IMR-90 (cell line): ENCODE measurements around the gene BSDC1. TPM values are rescaled to one million over a fixed set of nuclear protein-coding genes. Genes with fewer than 3 reads are reported as not detected.

Experiments
- ATAC-seq: fragments of 200-7000 bp; cut with Tn5 transposase; 2 replicates; pipeline ENCODE4 v1.9.1; 2020; ENCODE audit warnings: low read depth, mild to moderate bottlenecking, moderate library complexity
- BruUV-seq: library from RNA; stranded (reverse); fragments of 400-500 nt; replicated peaks from 2 replicates; lab custom pipeline; 2021; lab: Mats Ljungman, UMichigan
- CTCF ChIA-PET: fragments of 300-600 bp; formaldehyde crosslinking; extraction: SDS; loops from one replicate; lab custom pipeline; 2021; ENCODE audit warnings: antibody characterized with exemption; lab: Yijun Ruan, JAX
- POLR2A ChIA-PET: fragments of 300-600 bp; sonication (Branson Sonifier 250); formaldehyde crosslinking; loops from one replicate; lab custom pipeline; 2022; ENCODE audit warnings: antibody characterized with exemption; ENCODE audit not compliant: unreplicated experiment; lab: Charles Lee
- DNase-seq: peaks from one replicate; pipeline ENCODE4 v3.0.0; 2013
- H2AFZ ChIP-seq: replicated peaks from 2 replicates; pipeline ENCODE3; 2013; ENCODE audit warnings: low read length, mild to moderate bottlenecking; ENCODE audit not compliant: poor library complexity
- H2AK5ac ChIP-seq: 2 replicates; pipeline ENCODE4 v1.6.1; 2013; ENCODE audit warnings: low read depth, low read length, inconsistent platforms
- H2AK9ac ChIP-seq: replicated peaks from 2 replicates; pipeline ENCODE3; 2013; ENCODE audit warnings: mild to moderate bottlenecking, low read depth, low read length, moderate library complexity; ENCODE audit not compliant: poor library complexity
- H2BK120ac ChIP-seq: 2 replicates; pipeline ENCODE4 v1.6.1; 2013; ENCODE audit warnings: low read depth, low read length, inconsistent platforms
- H2BK15ac ChIP-seq: 3 replicates; pipeline ENCODE4 v1.6.1; 2013; ENCODE audit warnings: low read depth, low read length, inconsistent platforms
- H2BK20ac ChIP-seq: 2 replicates; pipeline ENCODE4 v1.6.1; 2013; ENCODE audit warnings: low read depth, mild to moderate bottlenecking, inconsistent platforms, low read length, moderate library complexity
- H2BK5ac ChIP-seq: 2 replicates; pipeline ENCODE4 v1.6.1; 2013; ENCODE audit warnings: mild to moderate bottlenecking, low read depth, low read length, inconsistent platforms; ENCODE audit not compliant: poor library complexity, severe bottlenecking
- H3K14ac ChIP-seq: replicated peaks from 2 replicates; pipeline ENCODE4 v1.6.1; 2013; ENCODE audit warnings: low read depth, low read length, inconsistent platforms
- H3K18ac ChIP-seq: 2 replicates; pipeline ENCODE4 v1.6.1; 2013; ENCODE audit warnings: low read depth, low read length, control low read depth
- H3K23ac ChIP-seq: 2 replicates; pipeline ENCODE4 v1.6.1; 2013; ENCODE audit warnings: low read depth, low read length, inconsistent platforms
- H3K27ac ChIP-seq: 2 replicates; pipeline ENCODE4 v1.5.1; 2013; ENCODE audit warnings: mild to moderate bottlenecking, control low read depth, low read length; ENCODE audit not compliant: insufficient read depth
- H3K27me3 ChIP-seq: 2 replicates; pipeline ENCODE4 v1.6.1; 2013; ENCODE audit warnings: low read length; ENCODE audit not compliant: control insufficient read depth, insufficient read depth
- H3K36me3 ChIP-seq: 2 replicates; pipeline ENCODE4 v1.6.1; 2013; ENCODE audit warnings: low read length, mixed read lengths; ENCODE audit not compliant: control insufficient read depth, insufficient read depth
- H3K4ac ChIP-seq: 2 replicates; pipeline ENCODE4 v1.6.1; 2013; ENCODE audit warnings: low read depth, low read length, inconsistent platforms
- H3K4me1 ChIP-seq: 2 replicates; pipeline ENCODE4 v1.6.1; 2013; ENCODE audit warnings: low read length, mixed read lengths; ENCODE audit not compliant: control insufficient read depth, insufficient read depth
- H3K4me2 ChIP-seq: 2 replicates; pipeline ENCODE4 v1.6.1; 2013; ENCODE audit warnings: low read depth, mild to moderate bottlenecking, control low read depth, low read length, moderate library complexity
- H3K4me3 ChIP-seq: 2 replicates; pipeline ENCODE4 v1.5.1; 2013; ENCODE audit warnings: low read depth, mild to moderate bottlenecking, control low read depth, low read length, moderate library complexity; ENCODE audit not compliant: insufficient read depth
- H3K56ac ChIP-seq: 2 replicates; pipeline ENCODE4 v1.6.1; 2013; ENCODE audit warnings: low read length, inconsistent platforms; ENCODE audit not compliant: insufficient read depth; ENCODE audit errors: extremely low read depth
- H3K79me1 ChIP-seq, 2 experiments: 2 replicates each; pipeline ENCODE4 v1.6.1; 2013; ENCODE audit warnings: low read length in 2 of 2, inconsistent platforms in 1 of 2, low read depth in 1 of 2
- H3K9ac ChIP-seq: 2 replicates; pipeline ENCODE4 v1.6.1; 2013; ENCODE audit warnings: low read depth, low read length, control low read depth
- H3K9me1 ChIP-seq: 2 replicates; pipeline ENCODE4 v1.6.1; 2013; ENCODE audit warnings: low read length, inconsistent platforms; ENCODE audit not compliant: insufficient read depth
- H3K9me3 ChIP-seq: 2 replicates; pipeline ENCODE4 v1.6.1; 2013; ENCODE audit warnings: low read length; ENCODE audit not compliant: control insufficient read depth, insufficient read depth
- H4K20me1 ChIP-seq: 2 replicates; pipeline ENCODE4 v1.6.1; 2013; ENCODE audit warnings: low read length, inconsistent platforms; ENCODE audit not compliant: insufficient read depth
- H4K5ac ChIP-seq: 2 replicates; pipeline ENCODE4 v1.6.1; 2013; ENCODE audit warnings: mild to moderate bottlenecking, low read depth, low read length, control low read depth
- H4K8ac ChIP-seq, 2 experiments: 2 replicates each; pipeline ENCODE4 v1.6.1; 2013; ENCODE audit warnings: low read depth in 2 of 2, low read length in 2 of 2, control low read depth in 1 of 2, inconsistent platforms in 1 of 2
- H4K91ac ChIP-seq: 2 replicates; pipeline ENCODE4 v1.6.1; 2013; ENCODE audit warnings: low read depth, low read length, inconsistent platforms; ENCODE audit not compliant: insufficient read depth
- RAD21 ChIP-seq: IDR thresholded peaks from 2 replicates; pipeline ENCODE4 v1.6.1; 2012; ENCODE audit warnings: low read length, improper control_type of control experiment
- WGBS, 2 experiments: methylation state at CpG; one replicate each; pipeline versions ENCODE4 v1.1.5 to v1.1.7; 2013; ENCODE audit warnings: missing lambda C conversion rate in 2 of 2; ENCODE audit not compliant: insufficient read length in 1 of 2; ENCODE audit errors: extremely low coverage in 2 of 2; 5-methylcytosine and 5-hydroxymethylcytosine counted together
- dilution Hi-C: fragments of 300-500 bp; cut with HindIII; formaldehyde crosslinking; loops from one replicate; pipeline ENCODE4 v1.14.3; 2018; ENCODE audit warnings: low sequenced_read_pairs; ENCODE audit not compliant: unreplicated experiment
- in situ Hi-C: fragments of 300-500 bp; cut with MboI; formaldehyde crosslinking; loops from 3 replicates; pipeline ENCODE4 v1.14.3; 2019; ENCODE audit warnings: low sequenced_read_pairs, inconsistent platforms, mixed read lengths
- intact Hi-C: fragments of 100-400 bp; cut with micrococcal nuclease; formaldehyde crosslinking; loops from 2 replicates; pipeline ENCODE4 v1.10.0; 2022
- polyA plus RNA-seq, 3 experiments: library from polyadenylated mRNA; depleted of rRNA; stranded (reverse); fragments of >200 nt; gene quantifications; 2 replicates each; pipeline ENCODE4 v1.2.3, GENCODE V29; 2012; ENCODE audit warnings: low replicate concordance in 1 of 3
- total RNA-seq: library from RNA; depleted of rRNA; stranded (reverse); fragments of >200 nt; gene quantifications from 2 replicates; pipeline ENCODE4 v1.2.3, GENCODE V29; 2012

Gene BSDC1
- total and polyA plus RNA-seq, 2 of the 4 experiments (the other 2 are of a cell fraction), result 56.8 to 60.4 TPM

- no peak overlapping the region for H3K56ac ChIP-seq
- H3K27ac ChIP-seq, result no peak overlapping the region
- no peak overlapping the region for H2BK15ac ChIP-seq
- peaks cover 16% of the 10 kb centered on the region; the same call in 1 of the 2 replicates for H3K9me1 ChIP-seq
- H2BK20ac ChIP-seq, result no peak overlapping the region
- H3K18ac ChIP-seq, result no peak overlapping the region
- H2AK9ac ChIP-seq, result no peak overlapping the region
- no peak overlapping the region for H2BK120ac ChIP-seq
- DNase-seq (no peak), ATAC-seq (no peak)
- no peaks in the 10 kb centered on the region for H3K9me3 ChIP-seq
- no peak for TF ChIP-seq RAD21
- BruUV-seq, result no TSS peak
- ChIA-PET POLR2A (no interaction called here), CTCF (no interaction called here)
- peaks cover 3% of the 10 kb centered on the region for H4K20me1 ChIP-seq
- H3K36me3 ChIP-seq, result peaks cover 59% of the 10 kb centered on the region
- no peak overlapping the region for H3K4me3 ChIP-seq
- H4K8ac ChIP-seq, result no peak overlapping the region
- in situ Hi-C loops (loop anchor here (10.0 kb wide), 1 partner anchor 112 kb away; no protein-coding TSS in a partner anchor), dilution Hi-C loops (no loop called here), intact Hi-C loops (no loop called here)
- H2AK5ac ChIP-seq, result no peak overlapping the region
- H3K14ac ChIP-seq, result no peak overlapping the region
- H3K27me3 ChIP-seq, result no peaks in the 10 kb centered on the region
- no peak overlapping the region for H3K23ac ChIP-seq
- H2AFZ ChIP-seq, result no peak overlapping the region
- H4K91ac ChIP-seq, result no peak overlapping the region
- H3K4ac ChIP-seq, result no peak overlapping the region
- WGBS, 2 experiments, result 86% methylated on average over 1 of the region's 11 CpGs; no CpG with 5 or more reads in 1 of the 2 experiments
- no peak overlapping the region for H4K5ac ChIP-seq
- H2BK5ac ChIP-seq, result no peak overlapping the region
- peaks cover 10 to 72% of the 10 kb centered on the region in 2 experiments; a peak in 3 of 4 replicates for H3K79me1 ChIP-seq
- H3K9ac ChIP-seq, result no peak overlapping the region
- no peaks in the 10 kb centered on the region for H3K4me1 ChIP-seq
- no peak overlapping the region for H3K4me2 ChIP-seq
Measured at GRCh38 chr1:32327204-32327603, 67.0 kb downstream of the BSDC1 start.
